CD4-positive, CD25-positive, alpha-beta regulatory T cell (primary cell): Measurements from ENCODE around the gene ADAMTS13. TPM values are rescaled to one million over a fixed set of nuclear protein-coding genes. Genes with fewer than 3 reads are reported as not detected.

Experiments
- ATAC-seq, 2 donors: fragments of 150-1000 bp; cut with Tn5 transposase; one replicate each; pipeline ENCODE4 v1.10.0; 2021; ENCODE audit warnings: low read depth in 2 of 2, moderate number of reproducible peaks in 2 of 2, moderate library complexity in 1 of 2
- DNase-seq, 3 donors: peaks; one replicate each; pipeline versions ENCODE4 v3.0.0 to v3.0.0-alpha.2; 2012 to 2022; ENCODE audit warnings: mixed read lengths in 1 of 3
- H3K27ac ChIP-seq: one replicate; pipeline ENCODE4 v1.7.0; 2013; ENCODE audit warnings: mild to moderate bottlenecking, low read length; ENCODE audit not compliant: insufficient read depth, poor library complexity, severe bottlenecking
- H3K27me3 ChIP-seq: one replicate; pipeline ENCODE4 v1.7.0; 2013; ENCODE audit warnings: low read length; ENCODE audit not compliant: control insufficient read depth, insufficient read depth
- H3K36me3 ChIP-seq: one replicate; pipeline ENCODE4 v1.7.0; 2013; ENCODE audit warnings: mild to moderate bottlenecking, low read length, moderate library complexity; ENCODE audit not compliant: control insufficient read depth, insufficient read depth
- H3K4me1 ChIP-seq: 2 replicates; pipeline ENCODE4 v1.7.0; 2013; ENCODE audit warnings: mild to moderate bottlenecking, low read length; ENCODE audit not compliant: insufficient read depth, control insufficient read depth, poor library complexity, severe bottlenecking
- H3K4me3 ChIP-seq: one replicate; pipeline ENCODE4 v1.7.0; 2013; ENCODE audit warnings: low read depth, mild to moderate bottlenecking, low read length, moderate library complexity
- H3K9me3 ChIP-seq, 2 experiments: 1 replicate in 1 of 2; 2 replicates in 1 of 2; pipeline ENCODE4 v1.7.0; 2013; ENCODE audit warnings: low read length in 2 of 2, mild to moderate bottlenecking in 1 of 2, moderate library complexity in 1 of 2; ENCODE audit not compliant: control insufficient read depth in 2 of 2
- H3K27ac Mint-ChIP-seq, 3 donors: one replicate each; pipeline ENCODE4 v1.8.0; 2020 to 2022; ENCODE audit warnings: mild to moderate bottlenecking in 3 of 3, mixed read lengths in 3 of 3, moderate library complexity in 2 of 3
- H3K27me3 Mint-ChIP-seq: one replicate; pipeline ENCODE4 v1.8.0; 2022; ENCODE audit warnings: mild to moderate bottlenecking, mixed read lengths
- H3K36me3 Mint-ChIP-seq: one replicate; pipeline ENCODE4 v1.8.0; 2020; ENCODE audit warnings: mixed read lengths
- H3K4me1 Mint-ChIP-seq, 4 donors: one replicate each; pipeline ENCODE4 v1.8.0; 2020 to 2022; ENCODE audit warnings: mixed read lengths in 4 of 4, mild to moderate bottlenecking in 1 of 4
- H3K4me3 Mint-ChIP-seq, 4 donors: one replicate each; pipeline ENCODE4 v1.8.0; 2020 to 2022; ENCODE audit warnings: mild to moderate bottlenecking in 4 of 4, mixed read lengths in 4 of 4, moderate library complexity in 3 of 4
- H3K9me3 Mint-ChIP-seq, 7 donors: one replicate each; pipeline ENCODE4 v1.8.0; 2020 to 2022; ENCODE audit warnings: mixed read lengths in 7 of 7, mild to moderate bottlenecking in 3 of 7, moderate library complexity in 2 of 7
- polyA plus RNA-seq, 4 donors: library from polyadenylated mRNA; unstranded; fragments of 300-500 nt; fragmentation: Illumina TruSeq; gene quantifications; one replicate each; pipeline ENCODE4 v1.2.3, GENCODE V29; 2021
- total RNA-seq: library from RNA; stranded (reverse); gene quantifications from one replicate; pipeline ENCODE4 v1.2.3, GENCODE V29; 2022

ADAMTS13 gene
- total and polyA plus RNA-seq, 5 donors from 2014 or later: 0.10 to 0.47 TPM; not detected in 3

DNA sequence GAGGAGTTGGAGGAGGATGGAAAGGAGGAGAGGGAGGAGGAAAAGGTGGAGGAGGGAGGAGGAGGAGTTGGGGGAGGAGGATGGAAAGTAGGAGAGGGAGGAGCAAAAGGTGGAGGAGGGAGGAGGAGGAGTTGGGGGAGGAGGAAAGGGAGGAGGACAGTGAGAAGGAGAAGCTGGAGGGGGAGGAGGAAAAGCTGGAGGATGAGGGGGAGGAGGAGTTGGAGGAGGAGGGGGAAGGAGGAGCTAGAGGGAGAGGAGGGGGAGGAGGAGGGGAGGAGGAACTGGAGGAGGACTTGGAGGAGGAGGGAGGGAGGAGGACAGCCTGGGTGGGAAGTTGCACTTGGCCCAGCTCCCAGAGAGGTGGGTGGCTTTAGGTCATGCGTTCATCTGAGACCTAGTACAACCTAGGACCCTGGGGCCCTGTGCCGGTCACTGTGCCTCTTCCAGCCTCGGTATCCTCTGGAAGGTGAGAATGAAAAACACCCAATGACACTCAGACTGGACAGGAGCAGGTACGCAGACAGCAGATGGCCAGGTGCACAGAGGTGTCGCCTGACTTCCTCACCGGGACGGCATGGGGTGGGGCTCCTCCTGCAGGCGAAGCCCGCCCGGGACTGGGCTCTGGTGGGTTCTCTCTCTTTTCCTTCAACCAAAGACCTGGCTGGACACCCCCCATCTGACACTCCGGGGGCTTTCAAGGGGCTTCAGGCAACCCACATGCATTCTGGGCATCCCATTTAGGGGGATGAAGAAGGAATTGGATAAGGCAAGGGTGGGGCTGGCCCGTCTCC, 68.9 kb downstream of the ADAMTS13 start:
- Histone ChIP-seq H3K4me1 (peaks cover 3% of the 10 kb centered on the region), H3K27me3 (no peaks in the 10 kb centered on the region), H3K4me3 (no peak overlapping the region), H3K27ac (no peak overlapping the region), H3K36me3 (no peaks in the 10 kb centered on the region), H3K9me3 (no peaks in the 10 kb centered on the region)
- DNase-seq: no peak
- ATAC-seq: no peak
- Mint-ChIP-seq H3K27ac (no peak overlapping the region), H3K9me3 (no peaks in the 10 kb centered on the region), H3K27me3 (peaks cover 5% of the 10 kb centered on the region), H3K36me3 (no peaks in the 10 kb centered on the region), H3K4me3 (no peak overlapping the region), H3K4me1 (peaks cover 0 to 7% (median 0%) of the 10 kb centered on the region in 4 donors)

DNA sequence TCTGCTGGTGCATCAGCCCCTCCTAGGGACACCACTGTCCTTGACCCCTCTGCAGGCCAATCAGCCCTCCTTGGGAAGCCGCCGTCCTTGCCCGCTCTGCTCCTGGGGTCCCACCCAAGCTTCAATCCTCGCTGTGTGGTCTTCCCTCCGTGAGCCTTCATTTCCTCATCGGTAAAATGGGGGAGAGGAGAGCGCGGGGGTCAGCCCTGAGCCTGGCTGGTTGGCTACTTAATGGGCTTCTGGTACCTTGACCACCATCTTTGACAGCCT, 69.4 kb downstream of the ADAMTS13 start:
- Mint-ChIP-seq H3K9me3 (no peaks in the 10 kb centered on the region), H3K27ac (no peak overlapping the region), H3K27me3 (no peaks in the 10 kb centered on the region), H3K4me1 (peaks cover 0 to 2% (median 0%) of the 10 kb centered on the region in 4 donors), H3K4me3 (no peak overlapping the region), H3K36me3 (no peaks in the 10 kb centered on the region)
- ATAC-seq (no peak), DNase-seq (no peak)
- Histone ChIP-seq H3K36me3 (no peaks in the 10 kb centered on the region), H3K9me3 (no peaks in the 10 kb centered on the region), H3K27ac (no peak overlapping the region), H3K4me3 (no peak overlapping the region), H3K27me3 (no peaks in the 10 kb centered on the region), H3K4me1 (no peaks in the 10 kb centered on the region)

DNA sequence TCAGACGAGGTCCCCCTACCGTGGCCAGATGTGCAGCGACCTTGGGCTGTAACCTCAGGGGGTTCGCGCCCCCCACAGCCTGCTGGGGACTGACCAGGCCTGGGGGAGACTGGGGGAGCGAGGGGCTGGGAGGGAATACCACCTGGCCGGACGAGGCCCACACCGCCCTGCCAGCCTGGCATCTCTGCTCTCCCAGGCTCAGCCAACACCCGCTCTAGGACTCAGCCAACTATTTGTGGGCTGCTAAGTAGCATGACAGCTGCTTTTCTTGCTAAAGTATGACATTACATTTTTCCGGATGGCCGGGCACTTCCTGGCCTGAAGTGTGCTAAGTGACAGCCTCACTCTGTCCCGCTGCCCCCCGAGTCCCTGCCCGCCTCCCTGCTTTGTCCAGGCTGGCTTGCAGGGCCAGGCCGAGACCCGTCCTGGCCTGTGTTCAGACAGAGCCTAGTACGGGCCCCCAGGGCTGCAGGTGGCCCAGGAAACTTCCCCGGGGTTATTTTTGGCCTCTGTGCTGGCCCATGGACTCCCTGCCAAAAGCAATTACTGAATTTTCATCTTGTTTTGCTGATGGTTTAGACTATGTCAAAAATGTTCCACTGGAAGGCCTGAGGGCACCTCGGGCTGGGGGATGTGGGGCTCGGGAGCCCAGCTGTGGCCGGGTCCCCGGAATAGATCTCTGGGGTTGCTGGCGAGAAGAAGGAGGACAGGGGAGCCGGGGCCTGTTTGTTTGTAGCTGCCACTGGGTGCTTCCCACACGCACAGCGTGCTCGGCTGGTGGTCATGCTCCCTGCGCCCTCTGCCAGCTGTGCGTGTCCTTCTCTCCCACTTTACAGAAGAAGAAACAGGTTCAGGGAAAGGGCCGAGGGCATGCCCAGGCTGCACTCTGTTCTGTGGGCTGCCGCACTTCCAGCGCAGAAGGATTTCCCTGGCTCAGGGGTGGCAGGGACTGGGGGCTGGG, 70.2 kb downstream of the ADAMTS13 start:
- ATAC-seq (no peak), DNase-seq (no peak)
- Mint-ChIP-seq H3K4me1 (no peaks in the 10 kb centered on the region), H3K4me3 (no peak overlapping the region), H3K27ac (no peak overlapping the region), H3K36me3 (no peaks in the 10 kb centered on the region), H3K9me3 (no peaks in the 10 kb centered on the region), H3K27me3 (no peaks in the 10 kb centered on the region)
- Histone ChIP-seq H3K4me1 (no peaks in the 10 kb centered on the region), H3K27me3 (no peaks in the 10 kb centered on the region), H3K9me3 (no peaks in the 10 kb centered on the region), H3K4me3 (no peak overlapping the region), H3K36me3 (no peaks in the 10 kb centered on the region), H3K27ac (no peak overlapping the region)

DNA sequence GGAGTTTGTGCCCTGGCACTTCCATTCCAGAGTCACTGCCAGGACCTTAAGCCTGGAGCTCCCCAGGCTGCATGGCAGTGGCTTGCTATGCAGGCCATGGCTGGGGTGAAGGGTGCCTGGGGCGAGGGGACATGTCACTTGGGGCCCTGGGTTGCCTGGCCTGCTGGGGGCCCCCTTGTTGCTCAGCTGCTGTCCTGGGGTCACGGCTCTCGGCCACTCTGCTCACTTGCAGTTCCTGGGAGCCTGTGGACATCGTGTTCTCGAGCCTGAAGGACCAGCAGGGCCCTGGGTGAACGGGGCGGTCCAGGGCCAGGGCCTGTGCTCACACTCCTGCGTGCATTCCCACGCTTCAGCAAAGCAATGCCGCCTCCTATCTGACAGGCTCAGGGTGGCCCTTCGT, 71.3 kb downstream of the ADAMTS13 start:
- no peak overlapping the region for H3K27ac Mint-ChIP-seq

DNA sequence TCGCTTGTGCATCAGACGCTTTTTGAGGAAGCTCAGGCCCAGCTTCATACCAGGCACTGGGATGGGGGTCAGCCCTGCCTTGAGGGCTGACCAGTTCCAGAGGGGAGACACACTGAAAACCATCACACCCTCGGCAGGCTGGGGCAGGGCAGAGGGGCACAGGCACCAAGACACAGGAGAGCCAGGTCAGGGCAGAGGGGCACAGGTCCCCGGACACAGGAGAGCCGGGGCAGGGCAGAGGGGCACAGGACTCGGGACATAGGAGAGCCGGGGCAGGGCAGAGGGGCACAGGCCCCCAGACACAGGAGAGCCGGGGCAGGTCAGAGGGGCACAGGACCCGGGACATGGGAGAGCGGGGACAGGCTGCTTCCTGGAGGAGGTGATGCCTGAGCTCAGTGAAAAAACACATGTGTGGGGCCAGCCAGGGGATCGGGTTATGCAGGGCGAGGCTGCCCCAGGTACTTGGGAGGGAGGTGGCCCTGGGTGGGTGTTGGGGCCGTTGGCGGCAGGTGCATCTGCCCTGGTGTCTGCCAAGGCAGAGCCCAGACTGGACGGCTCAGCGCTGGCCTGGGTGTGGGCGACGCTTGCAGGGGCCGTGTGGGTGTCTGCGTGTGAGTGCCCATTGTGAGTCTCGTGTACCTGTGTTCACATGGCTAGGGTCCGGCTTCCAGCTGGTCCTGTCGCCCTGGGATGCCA, 71.8 kb downstream of the ADAMTS13 start:
- Mint-ChIP-seq H3K4me1 (no peaks in the 10 kb centered on the region), H3K36me3 (no peaks in the 10 kb centered on the region), H3K27ac (no peak overlapping the region), H3K27me3 (no peaks in the 10 kb centered on the region), H3K9me3 (peaks cover 0 to 1% (median 0%) of the 10 kb centered on the region in 7 donors), H3K4me3 (peak overlapping the region in 1 of 4 donors; percentile 47)
- no peaks in the 10 kb centered on the region for H3K9me3 ChIP-seq
- no peaks in the 10 kb centered on the region for H3K27me3 ChIP-seq
- ATAC-seq (no peak), DNase-seq (no peak)
- H3K27ac ChIP-seq: no peak overlapping the region
- H3K36me3 ChIP-seq: no peaks in the 10 kb centered on the region
- H3K4me3 ChIP-seq: no peak overlapping the region
- no peaks in the 10 kb centered on the region for H3K4me1 ChIP-seq

More for the DNA sequence above, 71.3 kb downstream of the ADAMTS13 start:
- H3K36me3 Mint-ChIP-seq: no peaks in the 10 kb centered on the region
- Histone ChIP-seq H3K27ac (no peak overlapping the region), H3K4me1 (no peaks in the 10 kb centered on the region), H3K4me3 (no peak overlapping the region), H3K27me3 (no peaks in the 10 kb centered on the region), H3K9me3 (no peaks in the 10 kb centered on the region), H3K36me3 (no peaks in the 10 kb centered on the region)
- no peaks in the 10 kb centered on the region for H3K4me1 Mint-ChIP-seq
- DNase-seq (no peak), ATAC-seq (no peak)
- no peak overlapping the region for H3K4me3 Mint-ChIP-seq
- no peaks in the 10 kb centered on the region for H3K27me3 Mint-ChIP-seq
- no peaks in the 10 kb centered on the region for H3K9me3 Mint-ChIP-seq

DNA sequence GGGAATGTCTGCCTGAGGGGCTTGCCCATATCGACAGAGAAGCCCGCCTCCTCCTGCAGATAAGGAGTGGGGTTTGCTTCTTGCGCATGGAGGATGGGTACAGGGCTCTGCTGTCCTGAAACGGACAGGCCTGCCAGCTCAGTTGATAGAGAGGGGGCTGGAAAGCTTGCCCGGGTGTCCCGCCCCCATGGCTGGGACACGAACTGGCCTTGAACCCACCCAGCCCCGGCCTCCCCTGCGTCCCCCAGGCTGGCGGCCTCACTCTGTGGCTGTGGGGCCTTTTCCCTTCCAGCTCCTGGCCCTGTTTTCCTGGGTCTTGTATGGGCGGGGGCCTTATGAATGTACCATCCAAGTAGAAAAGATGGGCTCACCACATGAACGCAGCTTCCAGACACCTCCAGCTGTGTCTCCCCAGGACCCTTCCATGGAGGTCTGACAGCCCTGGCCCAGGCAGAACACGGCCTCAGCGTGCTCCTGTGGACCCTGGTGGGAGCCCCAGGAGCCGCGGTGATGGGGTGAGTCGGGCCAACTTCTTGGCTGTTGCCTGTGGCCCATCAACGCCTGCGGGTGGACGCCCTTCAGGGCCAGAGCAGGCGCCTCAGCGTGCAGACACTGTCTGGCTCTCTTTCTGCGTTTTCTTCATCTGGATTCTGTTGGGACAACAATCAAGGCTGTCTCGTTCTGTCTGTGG, 72.6 kb downstream of the ADAMTS13 start:
- no peak overlapping the region for H3K27ac Mint-ChIP-seq
- no peaks in the 10 kb centered on the region for H3K27me3 ChIP-seq
- H3K36me3 Mint-ChIP-seq: no peaks in the 10 kb centered on the region
- H3K4me1 Mint-ChIP-seq: no peaks in the 10 kb centered on the region
- H3K27ac ChIP-seq: no peak overlapping the region
- H3K9me3 ChIP-seq: no peaks in the 10 kb centered on the region
- H3K27me3 Mint-ChIP-seq: no peaks in the 10 kb centered on the region
- peaks cover 0 to 1% (median 0%) of the 10 kb centered on the region in 7 donors for H3K9me3 Mint-ChIP-seq
- no peaks in the 10 kb centered on the region for H3K4me1 ChIP-seq
- H3K4me3 ChIP-seq: no peak overlapping the region
- ATAC-seq (no peak), DNase-seq (no peak)
- H3K36me3 ChIP-seq: no peaks in the 10 kb centered on the region
- H3K4me3 Mint-ChIP-seq: no peak overlapping the region
